Prostate gland (tissue), 2 donors: ENCODE results near the gene IWS1.

ENCODE experiments used
- CTCF ChIP-seq, 4 experiments: fragments of 200-600 bp in 2 of 4; fragments of 450-650 bp in 2 of 4; sonication (generic) in 2 of 4; IDR thresholded peaks; 1 replicate in 3 of 4; 2 replicates in 1 of 4; pipeline ENCODE4 v1.5.1; 2016 to 2019; ENCODE audit warnings: antibody characterized with exemption in 4 of 4, mild to moderate bottlenecking in 2 of 4, moderate library complexity in 2 of 4
- POLR2A ChIP-seq: fragments of 450-650 bp; IDR thresholded peaks from one replicate; pipeline ENCODE4 v1.6.1; 2016; ENCODE audit warnings: antibody characterized with exemption, mild to moderate bottlenecking
- POLR2AphosphoS5 ChIP-seq: sonication (generic); formaldehyde crosslinking; IDR thresholded peaks from one replicate; pipeline ENCODE4 v1.6.1; 2017; ENCODE audit warnings: antibody characterized with exemption

GRCh38 chr2:127517465-127517864 is 8.8 kb downstream of the IWS1 start:
- TF ChIP-seq CTCF (IDR thresholded peaks at IDR 0.05), result no peak
- TF ChIP-seq POLR2A, result no peak
- TF ChIP-seq POLR2AphosphoS5, result no peak
